ENCODE measurements around the gene MLIP. TPM values are rescaled to one million over a fixed set of nuclear protein-coding genes. Genes with fewer than 3 reads are reported as not detected.

Gene MLIP
- total RNA-seq, 3 donors from 2014 or later: 0.44 to 4.5 TPM; not detected in 1

DNA sequence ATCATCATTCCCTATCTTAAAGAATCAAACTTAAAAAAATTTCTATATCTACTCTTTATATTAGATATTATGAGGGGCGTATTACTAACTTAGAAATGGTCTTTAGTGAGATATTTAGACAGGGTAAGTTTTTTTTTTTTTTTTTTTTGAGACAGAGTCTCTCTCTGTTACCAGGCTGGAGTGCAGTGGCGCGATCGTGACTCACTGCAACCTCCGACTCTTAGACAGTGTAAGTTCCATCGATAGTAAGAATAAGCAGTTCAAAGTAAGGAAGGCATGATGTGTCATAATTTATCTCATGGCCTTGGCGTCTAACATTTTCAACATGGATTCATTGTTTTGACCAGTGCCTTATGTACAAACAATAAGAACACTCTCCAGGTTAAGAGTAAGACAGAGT, 72.4 kb downstream of the MLIP start:
- DNase-seq (ENCODE audit: low spot score in 2 of 2): no peak
- H3K4me3 ChIP-seq: no peak overlapping the region
- intact Hi-C loops (cut with DNase I; ENCODE audit: low total_unique reads): no loop called here
- H3K9me3 ChIP-seq: no peaks in the 10 kb centered on the region
- TF ChIP-seq POLR2A (IDR thresholded peaks at IDR 0.05) (no peak), CTCF (IDR thresholded peaks at IDR 0.05) (no peak), POLR2AphosphoS5 (IDR thresholded peaks at IDR 0.05) (no peak)
- no peaks in the 10 kb centered on the region for H3K36me3 ChIP-seq
- H3K4me1 ChIP-seq: no peaks in the 10 kb centered on the region
- H3K27me3 ChIP-seq: no peaks in the 10 kb centered on the region
- no peak overlapping the region for H3K27ac ChIP-seq

DNA sequence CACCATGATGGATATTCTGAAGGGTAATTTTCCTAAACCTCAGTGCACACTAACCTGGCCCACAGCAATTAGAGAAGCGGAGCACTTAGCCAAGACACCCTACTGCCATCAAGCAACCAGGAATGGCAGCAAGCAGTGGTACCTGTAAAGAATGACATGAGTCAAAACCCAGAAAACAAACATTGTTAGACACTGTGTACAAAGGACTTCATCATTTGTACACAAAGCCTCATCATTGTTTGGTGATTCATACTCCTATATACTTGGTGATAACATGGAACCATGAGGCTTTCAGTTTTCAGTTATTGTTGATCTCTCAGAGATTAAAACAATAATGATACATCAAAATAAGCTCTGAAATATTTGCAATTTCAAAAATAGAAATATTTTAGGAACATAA, 74.6 kb downstream of the MLIP start:
- no peaks in the 10 kb centered on the region for H3K9me3 ChIP-seq
- no peaks in the 10 kb centered on the region for H3K4me1 ChIP-seq
- no peaks in the 10 kb centered on the region for H3K27me3 ChIP-seq
- H3K27ac ChIP-seq: no peak overlapping the region
- no peak for DNase-seq (ENCODE audit: low spot score in 2 of 2)
- TF ChIP-seq POLR2A (IDR thresholded peaks at IDR 0.05) (no peak), POLR2AphosphoS5 (IDR thresholded peaks at IDR 0.05) (no peak), CTCF (IDR thresholded peaks at IDR 0.05) (no peak)
- no peak overlapping the region for H3K4me3 ChIP-seq
- intact Hi-C loops (cut with DNase I; ENCODE audit: low total_unique reads): no loop called here
- H3K36me3 ChIP-seq: no peaks in the 10 kb centered on the region

- TF ChIP-seq POLR2A (IDR thresholded peaks at IDR 0.05) (no peak), POLR2AphosphoS5 (IDR thresholded peaks at IDR 0.05) (no peak), CTCF (IDR thresholded peaks at IDR 0.05) (no peak)
- H3K36me3 ChIP-seq: no peaks in the 10 kb centered on the region
- H3K27ac ChIP-seq: no peak overlapping the region
- no peak overlapping the region for H3K4me3 ChIP-seq
- H3K4me1 ChIP-seq: no peaks in the 10 kb centered on the region
- intact Hi-C loops (cut with DNase I; ENCODE audit: low total_unique reads): no loop called here
- H3K27me3 ChIP-seq: no peaks in the 10 kb centered on the region
- DNase-seq (ENCODE audit: low spot score in 2 of 2): no peak
- no peaks in the 10 kb centered on the region for H3K9me3 ChIP-seq
These were observed 77.6 kb downstream of the MLIP start for GRCh38 chr6:54188846-54189245.

DNA sequence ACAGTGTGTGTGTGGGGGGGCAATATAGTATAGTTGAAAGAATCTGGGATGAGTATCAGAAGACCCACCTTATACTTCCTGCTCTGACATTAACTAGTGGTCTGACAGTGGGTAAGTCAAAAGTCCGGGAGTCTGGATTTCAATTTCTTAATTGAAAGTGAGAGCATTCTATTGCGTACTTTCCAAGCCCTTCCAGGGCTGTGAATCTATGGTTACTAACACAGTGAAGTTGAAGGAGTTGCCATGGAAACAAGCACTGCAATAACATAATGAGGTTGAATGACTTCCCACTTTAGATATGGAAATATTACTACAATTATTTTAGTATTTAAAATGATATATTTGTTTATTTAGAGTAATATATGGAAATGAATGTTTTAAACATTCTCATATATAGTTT, 80.2 kb downstream of the MLIP start:
- Histone ChIP-seq H3K27me3 (no peaks in the 10 kb centered on the region), H3K4me3 (no peak overlapping the region), H3K27ac (no peak overlapping the region), H3K9me3 (no peaks in the 10 kb centered on the region), H3K4me1 (no peaks in the 10 kb centered on the region), H3K36me3 (no peaks in the 10 kb centered on the region)
- DNase-seq (ENCODE audit: low spot score in 2 of 2): no peak
- no peak for TF ChIP-seq POLR2A (IDR thresholded peaks at IDR 0.05)
- no peak for TF ChIP-seq POLR2AphosphoS5 (IDR thresholded peaks at IDR 0.05)
- TF ChIP-seq CTCF (IDR thresholded peaks at IDR 0.05): no peak
- intact Hi-C loops (cut with DNase I; ENCODE audit: low total_unique reads): no loop called here

- intact Hi-C loops (cut with DNase I; ENCODE audit: low total_unique reads): no loop called here
These were observed 81.8 kb downstream of the MLIP start for GRCh38 chr6:54192993-54193392.

More at GRCh38 chr6:54192993-54193392, 81.8 kb downstream of the MLIP start:
- H3K27ac ChIP-seq: no peak overlapping the region
- DNase-seq (ENCODE audit: low spot score in 2 of 2): no peak
- no peak overlapping the region for H3K4me3 ChIP-seq
- no peaks in the 10 kb centered on the region for H3K36me3 ChIP-seq
- TF ChIP-seq POLR2AphosphoS5 (IDR thresholded peaks at IDR 0.05) (no peak), CTCF (IDR thresholded peaks at IDR 0.05) (no peak), POLR2A (IDR thresholded peaks at IDR 0.05) (no peak)
- no peaks in the 10 kb centered on the region for H3K9me3 ChIP-seq
- H3K4me1 ChIP-seq: no peaks in the 10 kb centered on the region
- no peaks in the 10 kb centered on the region for H3K27me3 ChIP-seq

All from breast epithelium (tissue), 4 donors.